Activated naive CD4-positive, alpha-beta T cell treated with anti-CD3 and anti-CD28 coated beads, Interleukin-2, amount 10 ng/mL, durations not matched to agents 7 days and 5 days (primary cell): Measurements from ENCODE around the gene SIX2.

Experiments
- CTCF ChIA-PET: fragments of 350-600 bp; sonication (Branson Sonifier 250); formaldehyde crosslinking; loops from one replicate; lab custom pipeline; 2021; ENCODE audit warnings: antibody characterized with exemption; lab: Charles Lee
- DNase-seq: peaks from one replicate; pipeline ENCODE4 v3.0.0-alpha.2; 2020
- H3K27ac Mint-ChIP-seq: one replicate; pipeline ENCODE4 v1.8.0; 2021; ENCODE audit warnings: mild to moderate bottlenecking, moderate library complexity, mixed read lengths
- H3K27me3 Mint-ChIP-seq: one replicate; pipeline ENCODE4 v1.8.0; 2021; ENCODE audit warnings: mild to moderate bottlenecking, mixed read lengths
- H3K36me3 Mint-ChIP-seq: one replicate; pipeline ENCODE4 v1.8.0; 2021; ENCODE audit warnings: mixed read lengths
- H3K4me1 Mint-ChIP-seq: one replicate; pipeline ENCODE4 v1.8.0; 2021; ENCODE audit warnings: mixed read lengths
- H3K4me3 Mint-ChIP-seq: one replicate; pipeline ENCODE4 v1.8.0; 2021; ENCODE audit warnings: mild to moderate bottlenecking, moderate library complexity, mixed read lengths
- H3K9me3 Mint-ChIP-seq: one replicate; pipeline ENCODE4 v1.8.0; 2021; ENCODE audit warnings: mixed read lengths

Gene SIX2

DNA sequence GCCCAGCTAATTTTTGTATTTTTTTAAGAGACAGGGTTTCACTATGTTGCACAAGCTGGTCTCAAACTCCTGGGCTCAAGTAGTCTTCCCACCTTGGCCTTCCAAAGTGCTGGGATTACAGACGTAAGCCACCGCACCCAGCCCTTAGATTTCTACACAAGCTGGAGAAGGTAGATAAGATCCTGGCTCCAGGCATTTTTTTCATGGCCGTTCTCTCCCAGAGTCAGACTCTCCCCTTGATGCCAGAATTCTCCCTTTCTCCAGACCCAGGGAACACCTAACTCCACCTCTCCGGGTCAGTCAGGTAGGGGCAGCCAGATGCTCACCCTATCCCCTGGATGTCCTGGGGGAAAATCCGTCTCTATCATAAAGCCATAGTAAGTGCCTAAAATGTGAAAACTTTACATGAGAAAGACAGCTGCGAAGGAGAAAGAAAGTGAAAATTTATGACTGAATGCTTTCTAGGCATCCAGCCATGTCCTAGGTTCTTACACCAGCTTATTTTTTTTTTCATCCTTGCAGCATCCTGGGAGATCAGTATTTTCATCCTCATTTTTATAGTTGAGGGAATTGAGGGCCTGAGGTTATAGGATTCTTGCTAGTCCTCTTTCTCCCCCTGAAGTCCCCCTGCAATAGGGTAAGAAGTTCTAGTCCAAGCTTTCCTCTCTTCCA is 51.5 kb downstream of the SIX2 start:
- CTCF ChIA-PET: interaction anchor here (1.7 to 4.6 kb wide), 6 partner anchors 13 to 914 kb away, joined by 3 to 22 read pairs (median 12); no protein-coding TSS in a partner anchor
- DNase-seq: no peak
- Mint-ChIP-seq H3K36me3 (no peaks in the 10 kb centered on the region), H3K4me1 (peaks cover 12% of the 10 kb centered on the region), H3K27me3 (peaks cover 77% of the 10 kb centered on the region), H3K27ac (no peak overlapping the region), H3K9me3 (no peaks in the 10 kb centered on the region), H3K4me3 (no peak overlapping the region)

DNA sequence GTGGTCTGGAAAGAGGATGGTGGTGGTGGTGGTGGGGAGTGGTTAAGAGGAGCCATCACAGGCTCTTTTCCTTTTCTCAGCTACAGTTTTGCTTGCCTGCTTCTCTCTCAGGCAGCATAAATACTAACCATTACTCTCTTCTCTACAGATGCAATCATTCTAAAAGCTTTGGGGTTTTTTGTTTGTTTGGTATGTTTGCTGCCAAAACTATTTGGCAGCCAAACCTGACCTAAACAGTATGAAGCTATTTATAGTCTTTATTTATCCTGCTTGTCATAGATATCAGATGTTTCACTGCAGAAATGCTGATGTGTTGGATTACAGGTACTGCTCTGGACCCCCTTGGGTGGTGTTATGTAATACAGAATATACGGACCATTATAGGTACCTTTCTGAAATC is 52.4 kb downstream of the SIX2 start:
- H3K36me3 Mint-ChIP-seq: no peaks in the 10 kb centered on the region
- CTCF ChIA-PET: interaction anchor here (0.9 to 4.6 kb wide), 11 partner anchors 8 to 1079 kb away, joined by 3 to 67 read pairs (median 9); no protein-coding TSS in a partner anchor
- H3K4me1 Mint-ChIP-seq: peaks cover 17% of the 10 kb centered on the region
- H3K9me3 Mint-ChIP-seq: no peaks in the 10 kb centered on the region
- peaks cover 77% of the 10 kb centered on the region for H3K27me3 Mint-ChIP-seq
- no peak for DNase-seq
- H3K4me3 Mint-ChIP-seq: no peak overlapping the region
- no peak overlapping the region for H3K27ac Mint-ChIP-seq

DNA sequence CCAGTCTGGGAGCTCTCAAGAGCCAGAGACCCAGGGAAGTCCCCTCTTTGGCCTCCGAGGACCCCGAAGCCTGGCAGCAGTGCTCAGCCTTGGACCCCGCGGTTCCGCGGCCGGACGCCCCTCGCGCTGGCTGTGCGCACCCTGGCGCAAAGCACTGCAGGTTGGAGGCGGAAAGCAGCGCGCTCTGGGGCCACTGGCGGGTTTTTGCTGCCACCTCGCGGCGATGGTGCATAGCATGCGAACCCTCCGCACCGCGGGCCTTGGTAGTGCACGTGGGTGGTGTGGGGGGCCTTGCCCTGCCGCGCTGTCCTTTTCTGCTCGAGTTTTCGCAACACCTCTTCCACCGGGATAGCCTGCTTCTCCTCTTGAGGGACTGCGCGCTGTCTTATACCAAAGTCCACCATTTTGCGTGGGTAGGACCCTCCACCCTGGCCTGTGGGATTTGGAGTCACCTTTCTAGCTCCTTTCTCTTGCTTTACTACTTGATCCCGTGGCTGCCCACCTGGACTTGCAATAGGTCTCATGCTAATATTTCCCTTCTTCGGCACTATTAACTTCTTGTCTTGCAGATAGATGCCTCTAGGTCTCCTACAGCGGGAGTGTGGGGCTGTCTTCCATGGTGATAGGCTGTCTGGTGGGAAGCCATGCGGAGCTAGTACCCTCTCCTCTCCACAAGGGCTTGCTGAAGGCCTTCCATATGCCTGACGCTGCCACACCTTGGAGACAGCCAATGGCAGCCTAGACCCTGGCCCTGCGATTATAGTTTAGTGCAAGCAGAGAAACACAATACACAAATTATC is 53.5 kb downstream of the SIX2 start:
- Mint-ChIP-seq H3K4me1 (peaks cover 20% of the 10 kb centered on the region), H3K9me3 (no peaks in the 10 kb centered on the region), H3K27ac (no peak overlapping the region), H3K36me3 (no peaks in the 10 kb centered on the region), H3K27me3 (peaks cover 80% of the 10 kb centered on the region), H3K4me3 (no peak overlapping the region)
- peak; percentile 83 for DNase-seq
- CTCF ChIA-PET: interaction anchor here (0.5 to 4.6 kb wide), 25 partner anchors 8 to 1078 kb away, joined by 3 to 67 read pairs (median 3); partner anchors contain the start of genes CAMKMT and PREPL
